ENCODE data around the gene SIX3. TPM values are rescaled to one million over a fixed set of nuclear protein-coding genes. Genes with fewer than 3 reads are reported as not detected.

The SIX3 gene
- total RNA-seq, 6 experiments from 2014 or later = not detected

DNA sequence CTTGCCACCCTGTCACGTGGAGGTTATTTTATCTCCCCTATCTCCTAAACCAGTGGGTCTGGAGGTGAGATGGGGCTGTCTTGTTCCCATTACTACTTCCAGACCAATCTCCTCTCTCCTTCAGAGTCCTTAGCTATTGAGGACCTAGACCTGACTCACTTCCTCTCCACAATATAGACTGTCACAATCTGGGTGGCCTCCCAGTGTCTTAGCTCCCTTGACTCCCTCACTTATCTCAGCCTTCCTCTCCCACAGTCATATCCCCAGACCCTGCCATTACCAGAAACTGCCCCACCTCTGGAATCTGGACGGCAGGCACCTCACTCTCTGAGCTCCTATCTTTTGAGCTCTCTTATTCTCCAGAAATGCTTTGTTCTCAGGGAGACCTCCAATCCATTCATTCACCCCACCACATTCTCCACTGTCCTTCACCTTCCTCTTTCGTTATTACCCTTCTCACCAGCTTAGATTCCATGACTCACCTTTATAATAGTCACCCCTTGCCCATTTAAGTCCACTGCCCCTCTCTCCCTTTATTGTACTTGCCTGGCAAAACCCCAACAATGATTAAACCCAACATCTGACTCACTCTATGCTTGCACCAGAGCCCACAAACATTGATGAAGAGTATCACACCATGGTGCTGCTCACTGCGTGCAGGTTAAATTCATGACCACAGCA, 23.3 kb upstream of the SIX3 start:
- TF ChIP-seq, protein P1, sequence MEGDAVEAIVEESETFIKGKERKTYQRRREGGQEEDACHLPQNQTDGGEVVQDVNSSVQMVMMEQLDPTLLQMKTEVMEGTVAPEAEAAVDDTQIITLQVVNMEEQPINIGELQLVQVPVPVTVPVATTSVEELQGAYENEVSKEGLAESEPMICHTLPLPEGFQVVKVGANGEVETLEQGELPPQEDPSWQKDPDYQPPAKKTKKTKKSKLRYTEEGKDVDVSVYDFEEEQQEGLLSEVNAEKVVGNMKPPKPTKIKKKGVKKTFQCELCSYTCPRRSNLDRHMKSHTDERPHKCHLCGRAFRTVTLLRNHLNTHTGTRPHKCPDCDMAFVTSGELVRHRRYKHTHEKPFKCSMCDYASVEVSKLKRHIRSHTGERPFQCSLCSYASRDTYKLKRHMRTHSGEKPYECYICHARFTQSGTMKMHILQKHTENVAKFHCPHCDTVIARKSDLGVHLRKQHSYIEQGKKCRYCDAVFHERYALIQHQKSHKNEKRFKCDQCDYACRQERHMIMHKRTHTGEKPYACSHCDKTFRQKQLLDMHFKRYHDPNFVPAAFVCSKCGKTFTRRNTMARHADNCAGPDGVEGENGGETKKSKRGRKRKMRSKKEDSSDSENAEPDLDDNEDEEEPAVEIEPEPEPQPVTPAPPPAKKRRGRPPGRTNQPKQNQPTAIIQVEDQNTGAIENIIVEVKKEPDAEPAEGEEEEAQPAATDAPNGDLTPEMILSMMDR (IDR thresholded peaks at IDR 0.05) = no peak
- Mint-ChIP-seq H3K27me3 (ENCODE audit: insufficient read depth) (peaks cover 31% of the 10 kb centered on the region), H3K27ac (no peak overlapping the region), H3K9me3 (no peaks in the 10 kb centered on the region), H3K36me3 (ENCODE audit: low read depth) (no peaks in the 10 kb centered on the region), H3K4me3 (no peak overlapping the region), H3K4me1 (ENCODE audit: low read depth) (peaks cover 7% of the 10 kb centered on the region; the same call in 1 of the 2 replicates)
- no peak for DNase-seq

DNA sequence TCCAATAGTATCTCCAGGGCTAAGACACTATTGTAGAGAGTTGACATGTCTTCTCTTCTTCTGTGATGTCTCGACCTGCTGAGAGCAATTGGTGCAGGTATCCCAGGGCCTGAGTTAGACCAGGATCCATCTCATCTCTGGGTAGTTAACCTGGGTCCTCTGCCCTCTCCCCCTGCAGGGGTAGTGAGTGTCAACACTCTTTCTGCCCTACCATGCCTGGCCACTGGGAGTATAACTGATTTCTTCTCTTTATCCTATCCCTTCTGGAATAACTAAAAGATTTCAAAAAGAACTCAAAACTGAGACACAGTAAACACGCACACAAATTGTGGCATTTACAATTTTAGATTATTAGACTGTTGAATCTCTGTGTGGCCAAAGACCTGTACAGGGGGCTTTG, 20.8 kb upstream of the SIX3 start:
- TF ChIP-seq, protein P1 (IDR thresholded peaks at IDR 0.05) = no peak
- no peak overlapping the region for H3K4me3 Mint-ChIP-seq
- no peak for DNase-seq
- H3K4me1 Mint-ChIP-seq (ENCODE audit: low read depth) = peaks cover 7% of the 10 kb centered on the region; the same call in 1 of the 2 replicates
- no peaks in the 10 kb centered on the region for H3K9me3 Mint-ChIP-seq
- H3K36me3 Mint-ChIP-seq (ENCODE audit: low read depth) = no peaks in the 10 kb centered on the region
- H3K27ac Mint-ChIP-seq = no peak overlapping the region
- peaks cover 39% of the 10 kb centered on the region for H3K27me3 Mint-ChIP-seq (ENCODE audit: insufficient read depth)

DNA sequence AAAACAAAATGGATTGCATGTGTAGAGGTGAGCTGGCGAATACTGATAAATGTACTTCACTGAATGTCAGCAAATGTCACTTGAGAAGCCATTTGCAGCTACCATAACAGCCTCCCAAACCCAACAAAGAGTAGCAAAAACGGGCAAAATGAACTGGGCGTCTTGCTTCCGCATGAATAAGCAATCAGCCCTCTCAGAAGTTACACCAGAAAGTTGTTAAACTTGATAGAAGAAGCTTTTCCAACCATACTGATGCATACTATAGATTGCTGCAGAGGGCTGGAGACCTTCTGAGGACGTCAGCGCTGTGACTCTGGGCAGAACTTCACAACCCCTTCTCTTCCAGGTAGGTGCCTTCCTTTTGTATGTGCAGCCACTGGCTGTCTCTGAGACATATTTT, 18.7 kb upstream of the SIX3 start:
- peaks cover 46% of the 10 kb centered on the region for H3K27me3 Mint-ChIP-seq (ENCODE audit: insufficient read depth)
- H3K36me3 Mint-ChIP-seq (ENCODE audit: low read depth) = no peaks in the 10 kb centered on the region
- H3K4me3 Mint-ChIP-seq = no peak overlapping the region

DNA sequence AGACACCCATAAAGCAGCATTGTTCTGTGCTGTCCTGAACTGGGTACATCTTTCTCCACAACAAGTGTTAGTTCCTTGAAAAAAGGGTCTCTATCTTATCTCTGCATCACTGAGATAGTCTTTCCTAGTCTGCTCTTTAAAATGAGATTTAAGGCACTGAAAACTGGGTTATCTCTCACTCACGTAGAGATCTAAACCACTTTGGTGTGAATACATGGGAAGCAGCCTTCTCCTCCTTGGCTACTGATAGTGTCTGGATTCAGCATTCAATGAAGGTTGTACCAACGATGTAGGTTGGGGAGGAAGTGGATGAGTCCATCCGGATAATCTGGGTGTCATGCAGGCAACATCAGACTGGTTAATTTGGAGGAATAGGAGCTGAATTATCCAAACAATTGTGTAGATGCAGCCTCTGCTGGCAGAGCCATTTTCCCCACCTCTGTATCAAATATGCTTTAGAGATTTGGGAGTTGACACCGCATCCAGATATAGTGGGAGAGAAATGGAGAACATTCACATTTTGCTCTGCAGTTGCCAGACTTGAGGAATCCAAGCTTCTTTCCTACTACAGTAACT, 15.9 kb upstream of the SIX3 start:
- no peak for DNase-seq
- TF ChIP-seq, protein P1 (IDR thresholded peaks at IDR 0.05) = no peak
- Mint-ChIP-seq H3K36me3 (ENCODE audit: low read depth) (no peaks in the 10 kb centered on the region), H3K4me3 (no peak overlapping the region), H3K9me3 (no peaks in the 10 kb centered on the region), H3K27ac (no peak overlapping the region), H3K27me3 (ENCODE audit: insufficient read depth) (peaks cover 50% of the 10 kb centered on the region), H3K4me1 (ENCODE audit: low read depth) (no peaks in the 10 kb centered on the region)

More for the DNA sequence above, 18.7 kb upstream of the SIX3 start:
- DNase-seq = no peak
- Mint-ChIP-seq H3K4me1 (ENCODE audit: low read depth) (peaks cover 7% of the 10 kb centered on the region; the same call in 1 of the 2 replicates), H3K27ac (no peak overlapping the region), H3K9me3 (no peaks in the 10 kb centered on the region)
- TF ChIP-seq, protein P1 (IDR thresholded peaks at IDR 0.05) = no peak

DNA sequence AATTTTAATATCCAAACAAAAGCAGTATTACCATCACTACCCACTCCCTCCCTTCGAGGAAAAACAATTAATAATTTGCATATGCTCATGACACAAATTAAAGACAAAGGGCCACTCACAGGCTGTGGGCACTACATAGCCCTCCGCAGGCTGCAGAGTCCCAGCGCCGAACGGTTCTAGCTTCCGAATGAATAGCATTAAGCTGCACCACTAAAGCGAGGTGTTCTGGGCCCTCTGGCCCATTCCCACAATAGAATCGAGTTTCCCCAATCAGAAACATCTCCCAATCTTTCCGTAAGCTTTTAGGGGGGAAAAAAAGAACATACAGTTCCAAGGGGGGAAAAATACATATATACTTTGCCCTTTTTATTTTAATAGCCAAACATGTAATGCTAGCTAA, 14.5 kb upstream of the SIX3 start:
- no peaks in the 10 kb centered on the region for H3K4me1 Mint-ChIP-seq (ENCODE audit: low read depth)
- TF ChIP-seq, protein P1 (IDR thresholded peaks at IDR 0.05) = no peak
- H3K36me3 Mint-ChIP-seq (ENCODE audit: low read depth) = no peaks in the 10 kb centered on the region
- no peaks in the 10 kb centered on the region for H3K9me3 Mint-ChIP-seq
- peaks cover 57% of the 10 kb centered on the region for H3K27me3 Mint-ChIP-seq (ENCODE audit: insufficient read depth)
- no peak overlapping the region for H3K27ac Mint-ChIP-seq
- no peak overlapping the region for H3K4me3 Mint-ChIP-seq
- DNase-seq = no peak
